Measurements from ENCODE around the gene KCNIP1.

Gene KCNIP1

DNA sequence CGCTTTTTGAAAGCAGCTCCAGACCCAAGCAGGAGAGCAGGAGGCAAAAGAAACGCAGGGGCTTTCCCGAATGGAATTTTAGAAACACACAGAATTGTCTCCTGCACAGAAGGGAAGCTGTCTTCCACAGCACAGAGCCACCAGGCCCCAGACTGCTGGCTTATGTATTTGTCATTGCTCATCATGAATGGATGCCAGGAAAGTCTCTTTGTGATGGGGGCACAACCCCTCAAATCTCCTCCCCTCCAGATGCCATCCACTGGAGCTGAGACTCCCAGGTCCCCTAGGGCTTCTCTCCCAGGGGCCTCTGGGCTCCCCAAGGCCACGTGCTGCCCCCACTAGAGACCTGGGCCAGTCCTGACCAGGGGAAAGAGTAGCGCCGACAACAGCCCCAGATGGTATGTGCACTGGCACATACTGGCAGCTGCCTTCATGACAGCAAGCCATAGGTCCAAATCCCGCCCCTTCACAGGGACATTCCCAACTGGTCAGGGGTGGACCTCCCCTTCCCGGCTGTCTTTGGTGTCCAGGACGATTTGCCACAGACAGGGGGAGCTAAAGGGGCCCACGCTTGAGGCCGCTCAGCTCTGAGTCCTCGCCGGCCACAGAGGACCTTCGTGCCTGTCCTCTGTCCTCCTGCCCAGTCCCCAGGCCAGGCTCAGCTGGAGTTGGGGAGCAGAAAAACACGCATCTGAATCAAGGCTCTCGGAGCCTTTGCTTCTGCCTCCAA lies 127.8 kb downstream of the KCNIP1 start:
- DNase-seq: no peak

DNA sequence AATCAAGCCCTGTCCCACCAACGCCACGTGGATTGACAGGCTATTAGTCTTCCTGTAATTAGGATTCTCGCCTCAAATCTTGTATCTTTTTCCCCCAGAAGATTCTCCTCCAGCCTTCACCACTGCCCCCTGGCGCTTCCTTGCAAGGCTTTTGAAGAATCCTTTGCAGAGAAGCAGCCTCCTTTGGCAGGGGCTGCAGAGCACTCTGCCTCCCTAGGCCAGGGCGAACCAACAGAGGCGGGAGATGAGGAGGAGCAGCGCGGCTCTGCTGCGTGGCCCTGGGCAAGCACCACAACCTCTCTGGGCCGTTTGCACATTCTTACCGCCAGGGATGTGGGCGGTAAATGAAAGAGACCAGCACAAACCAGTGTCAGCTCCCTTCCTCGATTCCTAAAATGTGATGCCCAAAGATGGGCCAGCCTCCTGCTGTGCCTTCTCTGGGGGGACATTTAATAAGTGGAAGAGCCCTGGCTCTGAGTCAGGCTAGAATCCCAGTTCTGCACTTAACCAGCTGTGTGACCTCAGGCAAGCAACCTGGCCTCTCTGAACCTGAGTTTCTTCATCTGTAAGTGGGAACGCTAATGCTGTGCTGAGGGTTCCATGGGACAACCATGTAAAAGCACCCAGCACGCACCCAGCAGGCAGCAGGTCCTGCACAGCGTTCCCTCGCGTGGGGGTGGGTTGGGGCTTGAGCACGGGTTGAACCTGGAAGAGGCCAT lies 128.6 kb downstream of the KCNIP1 start:
- no peak for DNase-seq

- peak in 1 of 2 donors; percentile 11 for DNase-seq
These were observed 129.1 kb downstream of the KCNIP1 start for GRCh38 chr5:170632985-170633234.

DNA sequence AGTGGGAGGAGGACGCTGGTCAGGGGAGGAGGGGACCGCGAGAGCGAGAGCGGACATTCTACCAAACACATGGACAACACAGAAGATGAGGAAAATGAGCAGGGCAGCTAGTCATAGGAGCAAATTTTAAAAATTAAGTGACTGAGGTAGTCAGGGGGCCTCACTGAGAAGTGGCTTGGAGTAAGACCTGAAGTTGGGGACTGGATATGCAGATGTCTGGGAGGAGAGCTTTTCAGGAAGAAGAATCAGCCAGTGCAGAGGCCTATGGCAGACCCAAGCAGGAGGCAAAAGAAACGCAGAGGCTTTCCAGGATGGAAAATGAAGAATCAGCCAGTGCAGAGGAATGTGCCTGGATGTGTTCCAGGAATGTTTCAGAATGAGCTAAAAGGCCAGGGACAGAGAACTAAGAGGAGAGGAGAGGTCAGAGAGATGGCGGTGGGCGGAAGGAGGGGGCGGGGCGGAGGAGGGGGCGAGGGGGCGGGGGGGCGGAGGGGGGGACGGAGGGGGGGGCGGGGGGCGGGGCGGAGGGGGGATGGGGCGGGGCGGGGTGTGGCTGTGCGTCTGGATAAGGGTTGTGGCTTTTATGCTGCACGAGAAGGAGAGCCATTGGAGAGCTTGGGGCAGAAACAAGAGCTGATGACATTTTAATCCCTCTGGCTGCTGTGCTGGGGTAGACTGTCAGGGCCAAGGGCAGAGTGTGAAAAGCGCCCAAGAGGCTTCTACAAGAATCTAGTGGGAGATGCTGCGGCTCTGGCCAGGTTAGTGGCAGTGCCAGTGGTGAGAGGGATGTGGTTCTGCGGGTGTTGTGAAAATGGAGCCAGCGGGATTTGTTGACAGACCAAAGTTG lies 129.6 kb downstream of the KCNIP1 start:
- DNase-seq: peak in 1 of 2 donors; percentile 24

GRCh38 chr5:170634256-170634990 lies 130.6 kb downstream of the KCNIP1 start:
- no peak for DNase-seq

DNA sequence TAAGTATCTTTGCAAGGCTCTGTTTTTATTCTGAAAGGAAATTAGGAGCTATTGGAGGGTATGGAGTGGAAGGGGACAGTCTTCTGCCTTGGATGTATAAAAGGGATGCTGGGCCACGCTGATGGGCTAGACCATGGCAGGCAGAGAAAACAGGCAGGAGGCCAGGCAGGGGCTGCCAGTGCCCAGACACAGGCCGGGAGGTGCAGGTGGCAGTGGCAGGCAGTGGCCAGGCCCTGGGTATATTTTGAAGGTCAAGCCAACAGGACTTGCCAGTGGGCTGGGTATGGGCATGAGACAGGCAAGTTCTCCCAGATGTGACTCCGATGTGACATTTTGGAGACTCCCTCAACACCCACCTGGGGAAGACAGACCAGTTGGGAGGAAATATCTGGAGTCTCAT lies 131.9 kb downstream of the KCNIP1 start:
- no peak for DNase-seq

DNA sequence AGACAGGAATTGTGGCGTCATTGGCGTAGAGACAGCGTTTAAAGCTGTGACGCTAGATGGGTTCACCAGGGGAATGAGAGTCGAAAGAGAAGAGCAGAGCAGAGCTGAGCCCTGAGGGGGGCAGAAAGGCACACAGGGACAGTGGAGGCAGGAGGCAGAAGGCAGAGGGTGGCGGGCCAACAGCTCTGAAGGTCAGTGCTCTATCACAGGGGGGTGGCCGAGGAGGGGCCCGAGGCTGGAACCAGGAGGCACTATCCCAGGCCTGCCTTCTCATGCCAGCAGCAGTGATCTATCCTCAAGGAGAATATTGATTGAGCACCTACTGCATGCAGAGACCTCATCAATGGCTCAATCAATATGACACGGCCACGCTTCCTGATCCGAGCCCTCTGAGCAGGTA lies 132.4 kb downstream of the KCNIP1 start:
- DNase-seq: no peak

- DNase-seq: no peak
These were observed 133.1 kb downstream of the KCNIP1 start for GRCh38 chr5:170636801-170637477.

- no peak for DNase-seq
These were observed 134.2 kb downstream of the KCNIP1 start for GRCh38 chr5:170638051-170638450.

DNA sequence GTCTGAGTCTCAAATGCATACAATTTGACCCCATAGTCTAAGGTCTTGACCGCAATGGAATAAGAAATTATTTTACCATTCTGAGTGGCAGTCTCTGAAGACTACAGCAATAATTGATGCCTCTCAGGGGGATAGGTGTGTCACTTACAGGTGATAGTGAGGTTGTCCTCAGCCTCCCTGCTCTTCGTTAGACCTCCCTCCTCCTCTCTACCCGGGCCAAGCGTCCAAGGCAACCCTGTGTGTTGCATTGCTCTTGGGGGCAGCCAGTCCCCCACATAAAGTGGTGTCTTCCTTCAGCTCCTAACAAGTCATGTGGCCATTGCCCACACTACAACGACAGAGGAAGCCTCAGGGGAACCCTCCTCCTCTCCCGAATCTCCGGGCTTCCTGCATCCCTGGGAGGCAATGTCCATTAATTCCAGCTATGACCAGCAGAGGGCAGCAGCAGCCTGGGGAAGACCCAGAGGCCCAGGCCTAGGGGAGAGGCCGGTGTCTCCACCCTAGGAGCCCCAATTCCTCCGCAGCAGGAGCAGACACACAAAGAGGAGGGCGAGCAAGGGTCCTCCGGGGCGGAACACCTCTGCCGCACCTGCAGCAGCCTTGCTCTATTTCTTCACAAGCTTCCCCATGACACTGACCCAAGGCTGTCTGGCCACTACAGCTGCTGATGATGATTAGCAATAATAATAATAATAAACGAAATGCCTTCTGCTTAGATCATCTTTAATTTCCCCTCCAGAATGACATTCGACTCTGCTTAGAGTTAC lies 134.8 kb downstream of the KCNIP1 start:
- DNase-seq: peak; percentile 74 to 77

GRCh38 chr5:170639221-170639925 lies 135.6 kb downstream of the KCNIP1 start:
- DNase-seq: no peak

- DNase-seq: no peak
These were observed 137.1 kb downstream of the KCNIP1 start for GRCh38 chr5:170640731-170641588.

DNA sequence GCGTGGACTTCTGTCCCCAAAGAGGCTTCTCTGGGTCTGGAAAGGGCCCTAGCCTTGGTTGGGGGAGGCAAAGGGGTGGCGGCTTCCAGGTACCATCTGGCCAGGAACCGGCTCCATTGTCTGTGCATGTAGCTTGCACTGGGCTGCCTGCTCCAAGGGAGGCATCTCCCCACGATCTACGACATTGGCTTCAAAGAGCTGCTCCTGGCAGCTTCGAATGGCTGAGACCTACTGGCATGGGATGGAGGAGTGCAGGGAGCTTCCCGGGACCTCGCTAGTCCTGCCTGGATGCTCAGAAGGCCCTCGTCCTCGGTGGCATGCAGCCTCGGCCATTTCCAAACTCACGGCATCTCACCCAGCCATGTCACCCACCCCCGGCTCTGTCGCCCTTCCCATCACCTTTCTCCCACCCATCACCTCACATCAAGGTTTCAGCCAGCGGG lies 137.8 kb downstream of the KCNIP1 start:
- DNase-seq: no peak

GRCh38 chr5:170642066-170642735 lies 138.4 kb downstream of the KCNIP1 start:
- DNase-seq: no peak

- no peak for DNase-seq
These were observed 139.1 kb downstream of the KCNIP1 start for GRCh38 chr5:170642776-170643436.

DNA sequence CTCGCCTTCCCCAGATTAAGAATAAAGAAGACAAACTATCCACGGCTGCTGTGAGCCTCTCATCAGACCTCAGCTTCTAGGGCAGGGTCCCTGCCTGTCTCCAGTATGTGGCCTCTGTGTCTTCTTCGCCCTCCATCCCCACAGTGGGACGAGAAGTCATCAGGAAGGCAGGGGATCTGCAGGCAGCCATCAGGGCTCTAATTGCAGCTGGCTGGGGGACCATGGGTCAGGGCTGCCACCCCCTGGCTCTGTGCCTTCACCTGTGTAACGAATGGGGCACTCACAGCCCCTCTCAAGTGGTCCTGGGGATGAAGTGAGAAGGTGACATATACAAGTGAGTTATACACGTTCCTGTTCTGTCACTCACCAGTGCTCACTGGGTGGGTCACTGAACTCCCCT lies 139.8 kb downstream of the KCNIP1 start:
- DNase-seq: no peak

- no peak for DNase-seq
These were observed 140.7 kb downstream of the KCNIP1 start for GRCh38 chr5:170644501-170644900.

- DNase-seq: peak in 1 of 2 donors; percentile 33
These were observed 144.7 kb downstream of the KCNIP1 start for GRCh38 chr5:170648541-170648940.

- no peak for DNase-seq
These were observed 147.0 kb downstream of the KCNIP1 start for GRCh38 chr5:170650850-170651249.

All from inflammatory macrophage (primary cell).